HG03039 (cell line): ENCODE results near the gene SPTLC3.

ENCODE experiments used
- ATAC-seq: cut with Tn5 transposase; IDR thresholded peaks from one replicate; pipeline ENCODE4 v1.9.1; 2021; ENCODE audit warnings: mild to moderate bottlenecking, moderate library complexity; ENCODE audit not compliant: unreplicated experiment

Gene SPTLC3

GRCh38 chr20:13174402-13174801 lies 165.6 kb downstream of the SPTLC3 start:
- no peak for ATAC-seq

GRCh38 chr20:13180986-13181889 lies 172.5 kb downstream of the SPTLC3 start:
- no peak for ATAC-seq

GRCh38 chr20:13183005-13183404 lies 174.2 kb downstream of the SPTLC3 start:
- no peak for ATAC-seq

GRCh38 chr20:13186043-13186774 lies 177.4 kb downstream of the SPTLC3 start:
- no peak for ATAC-seq

- ATAC-seq = no peak
Measured at GRCh38 chr20:13187899-13188298, 179.1 kb downstream of the SPTLC3 start.

- no peak for ATAC-seq
Measured at GRCh38 chr20:13199279-13199678, 190.5 kb downstream of the SPTLC3 start.

- no peak for ATAC-seq
Measured at GRCh38 chr20:13200767-13201500, 192.2 kb downstream of the SPTLC3 start.

GRCh38 chr20:13202565-13202964 lies 193.8 kb downstream of the SPTLC3 start:
- ATAC-seq = no peak

GRCh38 chr20:13205425-13205824 lies 196.7 kb downstream of the SPTLC3 start:
- ATAC-seq = no peak

GRCh38 chr20:13205848-13206434 lies 197.2 kb downstream of the SPTLC3 start:
- no peak for ATAC-seq

- ATAC-seq = no peak
Measured at GRCh38 chr20:13207016-13207415, 198.2 kb downstream of the SPTLC3 start.

- ATAC-seq = no peak
Measured at GRCh38 chr20:13211956-13212618, 203.3 kb downstream of the SPTLC3 start.

- no peak for ATAC-seq
Measured at GRCh38 chr20:13212750-13213149, 204.0 kb downstream of the SPTLC3 start.

- ATAC-seq = no peak
Measured at GRCh38 chr20:13213335-13213734, 204.6 kb downstream of the SPTLC3 start.

- ATAC-seq = no peak
Measured at GRCh38 chr20:13216533-13216932, 207.8 kb downstream of the SPTLC3 start.
